Endothelial cell of umbilical vein (primary cell): Measurements from ENCODE around the gene TMEM223. TPM values are rescaled to one million over a fixed set of nuclear protein-coding genes. Genes with fewer than 3 reads are reported as not detected.

ENCODE experiments used
- BruUV-seq: library from RNA; stranded (reverse); fragments of 400-500 nt; replicated peaks from 2 replicates; lab custom pipeline; 2021; lab: Mats Ljungman, UMichigan
- CTCF ChIA-PET: fragments of 300-600, 350-600 bp; sonication (Branson Sonifier 250); formaldehyde crosslinking; loops from one replicate; lab custom pipeline; 2021; ENCODE audit warnings: antibody characterized with exemption, inconsistent platforms; lab: Charles Lee
- POLR2A ChIA-PET: fragments of 300-600, 350-600 bp; sonication (Branson Sonifier 250); formaldehyde crosslinking; loops from one replicate; lab custom pipeline; 2021; ENCODE audit warnings: antibody characterized with exemption, inconsistent platforms; lab: Charles Lee
- DNase-seq: peaks from one replicate; pipeline ENCODE4 v3.0.0-alpha.2; 2011; ENCODE audit warnings: low read depth, low spot score
- FAIRE-seq: peaks from 2 replicates; lab custom pipeline; 2011; peaks lifted over from hg19 to GRCh38; lab: Jason Lieb, UNC
- H2AFZ ChIP-seq: 2 replicates; pipeline ENCODE4 v1.6.0; 2012; ENCODE audit warnings: low read depth, low read length, control low read depth, inconsistent platforms
- H3K27ac ChIP-seq: 2 replicates; pipeline ENCODE4 v1.5.1; 2011; ENCODE audit warnings: low read depth, mild to moderate bottlenecking, control low read depth, low read length, moderate library complexity; ENCODE audit not compliant: insufficient read depth
- H3K27me3 ChIP-seq, 2 experiments: 2 replicates each; pipeline versions ENCODE4 v1.6.0 to v1.6.1; 2011; ENCODE audit warnings: low read length in 2 of 2, mixed read lengths in 1 of 2; ENCODE audit not compliant: control insufficient read depth in 2 of 2, insufficient read depth in 2 of 2
- H3K36me3 ChIP-seq, 2 experiments: 2 replicates in 1 of 2; 3 replicates in 1 of 2; pipeline ENCODE4 v1.5.1; 2011; ENCODE audit warnings: low read length in 2 of 2, mild to moderate bottlenecking in 1 of 2, moderate library complexity in 1 of 2; ENCODE audit not compliant: control insufficient read depth in 2 of 2, insufficient read depth in 2 of 2; ENCODE audit errors: extremely low read depth in 1 of 2
- H3K4me1 ChIP-seq: 3 replicates; pipeline ENCODE4 v1.5.1; 2011; ENCODE audit warnings: mild to moderate bottlenecking, low read length; ENCODE audit not compliant: control insufficient read depth, insufficient read depth; ENCODE audit errors: extremely low read depth
- H3K4me2 ChIP-seq: 2 replicates; pipeline ENCODE4 v1.6.1; 2011; ENCODE audit warnings: low read length, control low read depth, mixed read lengths; ENCODE audit not compliant: insufficient read depth
- H3K4me3 ChIP-seq, 3 experiments: fragments of 200-600 bp in 1 of 3; sonication (generic), shearing (Covaris generic) in 1 of 3; replicated peaks in 1 of 3; 2 replicates each; pipeline ENCODE4 v1.5.1; 2011 to 2016; ENCODE audit warnings: control low read depth in 3 of 3, low read length in 3 of 3, mild to moderate bottlenecking in 2 of 3, inconsistent platforms in 1 of 3, low read depth in 1 of 3, moderate library complexity in 1 of 3; ENCODE audit not compliant: insufficient read depth in 1 of 3
- H3K79me2 ChIP-seq: 2 replicates; pipeline ENCODE4 v1.6.0; 2012; ENCODE audit warnings: low read length, inconsistent platforms; ENCODE audit not compliant: control insufficient read depth, insufficient read depth
- H3K9ac ChIP-seq: replicated peaks from 2 replicates; pipeline ENCODE3; 2011; ENCODE audit warnings: low read length, control low read depth; ENCODE audit not compliant: insufficient read depth; ENCODE audit errors: extremely low read depth
- H3K9me1 ChIP-seq: replicated peaks from 3 replicates; pipeline ENCODE4 v1.6.0; 2011; ENCODE audit warnings: mild to moderate bottlenecking, low read length; ENCODE audit not compliant: control insufficient read depth, insufficient read depth; ENCODE audit errors: extremely low read depth
- H3K9me3 ChIP-seq: replicated peaks from 2 replicates; pipeline ENCODE4 v1.5.1; 2012; ENCODE audit warnings: low read length, inconsistent platforms; ENCODE audit not compliant: control insufficient read depth, insufficient read depth
- H4K20me1 ChIP-seq: replicated peaks from 2 replicates; pipeline ENCODE3; 2011; ENCODE audit warnings: mild to moderate bottlenecking, low read length; ENCODE audit not compliant: control insufficient read depth, insufficient read depth; ENCODE audit errors: extremely low read depth
- CTCF ChIP-seq, 2 donors: IDR thresholded peaks; 1 replicate in 1 of 2; 2 replicates in 1 of 2; pipeline ENCODE4 v1.5.1; 2011; ENCODE audit warnings: low read length in 2 of 2, mild to moderate bottlenecking in 2 of 2, moderate library complexity in 2 of 2, control low read depth in 1 of 2, inconsistent platforms in 1 of 2, low read depth in 1 of 2; ENCODE audit not compliant: insufficient read depth in 1 of 2; ENCODE audit errors: extremely low read depth in 1 of 2
- EZH2 ChIP-seq: IDR thresholded peaks from 2 replicates; pipeline ENCODE4 v1.6.1; 2012; ENCODE audit warnings: borderline replicate concordance, low read depth, mild to moderate bottlenecking, moderate library complexity, low read length, inconsistent platforms; ENCODE audit not compliant: severe bottlenecking
- FOS ChIP-seq: IDR thresholded peaks from 2 replicates; pipeline ENCODE4 v1.6.1; 2011; ENCODE audit warnings: mild to moderate bottlenecking, low read length, moderate library complexity, borderline replicate concordance; ENCODE audit not compliant: insufficient read depth
- GATA2 ChIP-seq: IDR thresholded peaks from 2 replicates; pipeline ENCODE4 v1.7.0; 2011; ENCODE audit warnings: low read depth, mild to moderate bottlenecking, moderate library complexity, mixed read lengths, low read length; ENCODE audit not compliant: insufficient read length, insufficient read depth
- JUN ChIP-seq: IDR thresholded peaks from 2 replicates; pipeline ENCODE4 v1.6.1; 2011; ENCODE audit warnings: borderline replicate concordance, low read depth; ENCODE audit not compliant: insufficient read length, insufficient read depth
- MYC ChIP-seq: IDR thresholded peaks from one replicate; pipeline ENCODE4 v1.6.1; 2011; ENCODE audit warnings: mild to moderate bottlenecking, low read depth, low read length
- POLR2A ChIP-seq: IDR thresholded peaks from 2 replicates; pipeline ENCODE4 v1.6.1; 2012; ENCODE audit warnings: low read depth, mild to moderate bottlenecking, control low read depth, low read length
- POLR2AphosphoS5 ChIP-seq: IDR thresholded peaks from 2 replicates; pipeline ENCODE4 v1.6.1; 2012; ENCODE audit warnings: low read depth, mild to moderate bottlenecking, control low read depth, low read length, moderate library complexity; ENCODE audit not compliant: insufficient read depth
- dilution Hi-C: fragments of 300-500 bp; cut with MboI; formaldehyde crosslinking; loops from one replicate; pipeline ENCODE4 v1.15.0; 2019; ENCODE audit warnings: low sequenced_read_pairs; ENCODE audit not compliant: extremely low pct_ligation_motif_present
- intact Hi-C: fragments of 100-400 bp; cut with micrococcal nuclease; formaldehyde crosslinking; loops from one replicate; pipeline ENCODE4 v1.10.0; 2022
- polyA plus RNA-seq, 4 experiments: library from polyadenylated mRNA; depleted of rRNA in 3 of 4; stranded (reverse) in 3 of 4; unstranded in 1 of 4; fragments of >200 nt; gene quantifications; 2 replicates each; pipeline versions ENCODE4 v1.2.1 to v1.2.3, GENCODE V29; 2011 to 2012; ENCODE audit warnings: missing spikeins in 1 of 4
- total RNA-seq: library from RNA; stranded (reverse); gene quantifications from 2 replicates; pipeline ENCODE4 v1.2.3, GENCODE V29; 2021
- TF ChIP-seq, protein P1 (sequence below): IDR thresholded peaks from 2 replicates; pipeline ENCODE4 v1.6.1; 2011; ENCODE audit not compliant: insufficient read depth, insufficient read length

Gene TMEM223
- total and polyA plus RNA-seq, 2 donors (not counting 3 experiments of a cell fraction or from before 2014, with no cell fraction given) = 11.8 to 26.7 TPM

GRCh38 chr11:62789576-62789975 lies 2.2 kb downstream of the TMEM223 start:
- Histone ChIP-seq H3K27ac (no peak overlapping the region), H3K4me3 (no peak overlapping the region), H2AFZ (no peak overlapping the region), H3K9me1 (no peaks in the 10 kb centered on the region), H3K79me2 (peaks cover 27% of the 10 kb centered on the region), H3K9me3 (no peaks in the 10 kb centered on the region), H3K9ac (no peak overlapping the region), H3K27me3 (no peaks in the 10 kb centered on the region), H3K4me1 (peaks cover 17% of the 10 kb centered on the region), H4K20me1 (no peaks in the 10 kb centered on the region), H3K4me2 (no peak overlapping the region), H3K36me3 (peaks cover 9 to 25% of the 10 kb centered on the region in 2 experiments)
- dilution Hi-C loops = no loop called here
- no TSS peak for BruUV-seq
- intact Hi-C loops = no loop called here
- no peak for FAIRE-seq
- POLR2A ChIA-PET = interaction anchor here (1.9 kb wide), 1 partner anchor 52 kb away, joined by 9 read pairs; no protein-coding TSS in a partner anchor
- CTCF ChIA-PET = no interaction called here
- TF ChIP-seq GATA2 = no peak
- no peak for TF ChIP-seq EZH2
- no peak for TF ChIP-seq JUN
- no peak for TF ChIP-seq POLR2A
- TF ChIP-seq FOS = no peak
- no peak for TF ChIP-seq MYC
- no peak for TF ChIP-seq CTCF (IDR thresholded peaks at IDR 0.05; ENCODE audit: extremely low read depth in 1 of 2, insufficient read depth in 1 of 2, low read depth in 1 of 2, low read length in 2 of 2)
- TF ChIP-seq, protein P1, sequence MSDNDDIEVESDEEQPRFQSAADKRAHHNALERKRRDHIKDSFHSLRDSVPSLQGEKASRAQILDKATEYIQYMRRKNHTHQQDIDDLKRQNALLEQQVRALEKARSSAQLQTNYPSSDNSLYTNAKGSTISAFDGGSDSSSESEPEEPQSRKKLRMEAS = no peak
- no peak for TF ChIP-seq POLR2AphosphoS5
- DNase-seq = no peak
